Raji (cell line): ENCODE measurements around the gene LSM7.

Experiments
- POLR2A ChIP-seq: IDR thresholded peaks from 2 replicates; pipeline ENCODE4 v1.6.1; 2011; ENCODE audit warnings: low read depth, low read length, control low read depth; ENCODE audit not compliant: insufficient read depth

LSM7 gene

GRCh38 chr19:2306971-2307370 is 21.4 kb downstream of the LSM7 start:
- TF ChIP-seq POLR2A, result no peak

- TF ChIP-seq POLR2A, result no peak
Measured at GRCh38 chr19:2306281-2306806, 22.0 kb downstream of the LSM7 start.

- TF ChIP-seq POLR2A, result no peak
Measured at GRCh38 chr19:2305452-2306280, 22.7 kb downstream of the LSM7 start.

GRCh38 chr19:2303211-2303798 is 25.1 kb downstream of the LSM7 start:
- no peak for TF ChIP-seq POLR2A

- no peak for TF ChIP-seq POLR2A
Measured at GRCh38 chr19:2302319-2303210, 25.8 kb downstream of the LSM7 start.

GRCh38 chr19:2300533-2300932 is 27.9 kb downstream of the LSM7 start:
- TF ChIP-seq POLR2A, result no peak

GRCh38 chr19:2296141-2296540 is 32.2 kb downstream of the LSM7 start:
- no peak for TF ChIP-seq POLR2A

- TF ChIP-seq POLR2A, result no peak
Measured at GRCh38 chr19:2294687-2295335, 33.6 kb downstream of the LSM7 start.

GRCh38 chr19:2291185-2291751 is 37.1 kb downstream of the LSM7 start:
- TF ChIP-seq POLR2A, result no peak

- no peak for TF ChIP-seq POLR2A
Measured at GRCh38 chr19:2290441-2291184, 37.8 kb downstream of the LSM7 start.

- peak; percentile 24; the same call in 1 of the 2 replicates for TF ChIP-seq POLR2A
Measured at GRCh38 chr19:2289714-2290435, 38.5 kb downstream of the LSM7 start.

- no peak for TF ChIP-seq POLR2A
Measured at GRCh38 chr19:2288818-2289713, 39.3 kb downstream of the LSM7 start.
